ENCODE measurements around the gene TBC1D3B.
"Not testable (repeated sequence)": the region's sequence is repeated elsewhere in the genome, so short reads cannot be mapped to it uniquely, and the experiment has no call there.

The TBC1D3B gene

DNA sequence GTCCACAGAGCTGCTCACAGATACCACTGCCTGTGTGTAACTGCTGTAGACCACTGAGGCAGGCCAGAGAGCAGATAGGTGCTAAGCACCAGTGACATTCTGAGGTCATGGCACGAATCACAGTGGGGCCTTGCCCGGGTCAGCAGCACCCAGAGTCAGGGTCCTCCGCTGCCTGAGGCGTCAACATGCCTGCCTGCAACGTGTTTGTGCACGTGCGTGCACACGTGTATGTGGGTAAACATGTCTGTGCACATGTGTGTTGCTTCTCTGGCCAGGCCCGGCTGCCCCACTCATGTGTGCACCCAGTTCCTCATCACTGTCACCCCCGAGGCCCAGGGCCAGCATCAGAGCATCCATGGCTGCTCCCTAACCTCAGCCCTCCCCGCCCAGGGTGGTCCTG is at the start of gene TBC1D3B:
Gene TBC1D3B (minus strand): TSS at position 101 of the 400 bp plus-strand sequence. CDS start 1,586 bp downstream, outside the sequence.
- not testable (repeated sequence) for DNase-seq

DNA sequence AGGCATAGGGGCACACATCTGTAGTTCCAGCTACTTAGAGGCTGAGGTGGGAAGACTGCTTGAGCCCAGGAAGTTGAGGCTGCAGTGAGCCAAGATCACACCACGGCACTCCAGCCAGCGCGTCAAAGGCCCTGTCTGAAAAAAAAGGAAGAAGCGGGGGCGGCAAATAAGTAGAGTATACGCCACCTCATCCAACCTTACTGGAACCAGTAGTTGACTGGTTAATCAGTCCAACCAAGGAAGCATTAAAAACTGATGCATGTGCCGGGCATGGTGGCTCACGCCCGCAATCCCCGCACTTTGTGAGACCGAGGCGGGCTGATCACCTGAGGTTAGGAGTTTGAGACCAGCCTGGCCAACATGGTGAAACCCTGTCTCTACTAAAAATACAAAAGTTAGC is 46.5 kb upstream of the TBC1D3B start:
- DNase-seq, result not testable (repeated sequence)

- DNase-seq, result not testable (repeated sequence)
Measured at GRCh38 chr17:36221581-36222100, 45.2 kb upstream of the TBC1D3B start.

DNA sequence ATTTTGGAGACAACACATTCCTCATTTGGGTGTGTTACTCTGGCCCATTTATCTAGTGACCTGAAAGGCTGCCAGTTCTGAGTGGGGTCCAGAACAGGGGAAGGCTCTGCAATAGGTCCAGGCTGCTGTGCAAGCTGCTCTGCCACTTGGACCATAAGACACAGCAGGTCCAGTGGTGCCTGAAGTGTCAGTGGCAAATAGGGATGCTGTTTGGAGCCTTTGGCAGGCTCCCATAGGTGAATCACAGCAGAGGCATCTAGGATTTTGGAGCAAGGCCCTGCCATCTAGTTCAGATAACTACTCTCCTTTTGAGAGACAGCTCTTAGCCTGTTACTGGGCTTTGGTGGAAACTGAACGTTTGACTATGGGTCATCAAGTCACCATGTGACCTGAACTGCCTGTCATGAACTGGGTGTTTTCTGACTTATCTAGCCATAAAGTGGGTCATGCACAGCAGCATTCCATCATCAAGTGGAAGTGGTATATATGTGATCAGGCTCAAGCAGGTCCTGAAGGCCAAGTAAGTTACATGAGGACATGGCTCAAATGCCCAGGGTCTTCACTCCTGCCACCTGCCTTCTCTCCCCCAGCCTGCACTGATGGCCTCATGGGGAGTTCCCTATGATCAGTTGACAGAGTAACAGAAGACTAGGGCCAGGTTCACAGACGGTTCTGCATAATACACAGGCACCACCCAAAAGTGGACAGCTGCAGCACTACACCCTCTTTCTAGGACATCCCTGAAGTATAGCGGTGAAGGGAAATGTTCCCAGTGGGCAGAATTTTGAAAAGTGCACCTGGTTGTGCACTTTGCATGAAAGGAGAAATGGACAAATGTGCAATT is 44.5 kb upstream of the TBC1D3B start:
- not testable (repeated sequence) for DNase-seq

DNA sequence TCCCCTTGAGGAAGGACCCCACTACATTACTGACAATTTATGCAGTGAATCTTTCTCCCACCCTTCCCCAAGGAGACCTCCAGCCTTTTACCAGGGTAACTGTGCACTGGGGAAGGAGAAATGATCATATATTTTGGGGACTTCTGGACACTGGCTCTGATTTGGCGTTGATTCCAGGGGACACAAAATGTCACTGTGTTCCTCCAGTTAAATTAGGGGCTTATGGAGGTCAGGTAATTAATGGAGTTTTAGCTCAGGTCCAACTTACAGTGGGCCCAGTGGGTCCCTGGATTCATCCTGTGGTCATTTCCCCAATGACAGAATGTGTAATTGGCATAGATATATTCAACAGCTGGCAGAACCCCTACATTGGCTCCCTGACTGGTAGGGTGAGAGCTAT is 43.1 kb upstream of the TBC1D3B start:
- not testable (repeated sequence) for DNase-seq

DNA sequence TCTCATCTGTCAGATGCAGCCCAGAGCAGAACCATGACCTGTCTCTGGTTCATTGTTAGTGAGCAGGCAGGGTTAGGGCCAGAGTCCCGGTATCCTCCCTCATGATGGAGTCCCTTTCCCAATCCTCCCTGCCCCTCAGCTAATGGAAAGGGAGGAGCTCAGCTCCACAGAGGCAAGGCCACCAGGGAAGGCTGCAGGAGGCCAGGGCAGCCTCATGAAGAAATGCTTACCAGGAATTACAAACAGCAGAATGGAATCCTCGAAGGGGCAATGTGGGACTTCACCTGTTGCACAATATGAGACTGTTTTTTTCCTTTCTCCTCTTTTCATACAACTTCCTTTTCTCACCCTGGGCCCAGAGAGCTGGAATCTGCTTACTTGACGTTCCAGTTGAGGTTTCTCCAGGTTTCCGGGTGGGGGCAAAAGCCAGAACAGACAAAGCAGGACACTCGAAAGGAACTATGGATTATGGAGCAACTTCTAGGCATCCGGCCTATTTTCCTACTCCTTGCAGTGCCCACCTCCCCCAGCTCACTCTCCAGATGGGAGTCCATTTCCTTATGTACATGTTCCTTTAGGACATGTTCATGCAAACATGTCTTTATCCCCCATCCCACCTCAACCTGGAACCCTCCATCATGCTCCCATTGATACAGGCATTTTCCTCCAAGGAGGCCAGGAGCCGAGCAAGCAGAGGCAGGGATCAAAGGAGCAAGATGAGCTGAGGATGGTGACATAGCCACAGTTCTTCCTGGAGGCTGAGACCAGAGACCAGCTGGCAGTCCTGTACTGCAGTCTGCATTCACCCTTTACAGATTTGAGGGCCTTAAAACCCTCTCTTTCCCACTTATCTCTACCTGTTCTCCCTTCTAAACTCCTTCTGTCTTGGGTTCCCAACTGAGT is 39.2 kb upstream of the TBC1D3B start:
- DNase-seq, result not testable (repeated sequence)

DNA sequence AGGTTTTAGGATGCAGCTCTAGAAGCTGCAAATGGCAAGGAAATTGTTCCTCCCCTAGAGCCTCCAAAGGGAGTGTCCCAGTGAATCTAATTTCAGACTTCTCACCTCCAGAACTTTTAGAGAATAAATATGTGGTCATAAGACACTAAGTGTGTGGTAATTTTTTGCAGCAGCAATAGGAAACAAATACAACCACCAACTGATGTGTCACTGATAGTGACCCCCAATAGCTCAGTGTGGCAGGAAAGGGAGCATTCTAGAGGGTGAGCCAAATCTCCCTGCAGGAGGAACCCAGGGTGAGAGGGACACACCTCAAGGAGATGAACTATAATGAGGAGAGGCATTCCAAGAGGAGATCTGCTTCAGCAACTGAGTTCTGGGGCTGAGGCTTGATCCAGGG is 38.5 kb upstream of the TBC1D3B start:
- no peak for DNase-seq

DNA sequence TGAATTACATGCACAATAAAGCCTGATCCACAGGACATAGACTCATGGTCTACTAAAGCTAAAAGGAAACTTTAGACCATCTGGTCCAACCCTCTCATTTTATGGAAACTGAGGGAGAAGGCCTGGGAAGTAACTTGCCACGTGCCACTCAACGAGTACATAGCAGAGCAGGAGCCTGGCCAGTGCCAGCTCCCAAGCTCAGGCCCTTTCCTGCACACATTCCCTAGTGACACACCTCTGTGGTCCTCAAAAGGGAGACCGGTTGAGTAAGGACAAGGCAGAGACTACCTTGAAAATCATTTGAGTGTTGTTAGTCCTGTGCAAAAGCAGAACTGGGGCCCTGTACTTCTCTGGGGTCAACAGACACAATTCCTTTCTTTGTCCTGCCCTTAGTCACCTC is 37.3 kb upstream of the TBC1D3B start:
- DNase-seq, result no peak

DNA sequence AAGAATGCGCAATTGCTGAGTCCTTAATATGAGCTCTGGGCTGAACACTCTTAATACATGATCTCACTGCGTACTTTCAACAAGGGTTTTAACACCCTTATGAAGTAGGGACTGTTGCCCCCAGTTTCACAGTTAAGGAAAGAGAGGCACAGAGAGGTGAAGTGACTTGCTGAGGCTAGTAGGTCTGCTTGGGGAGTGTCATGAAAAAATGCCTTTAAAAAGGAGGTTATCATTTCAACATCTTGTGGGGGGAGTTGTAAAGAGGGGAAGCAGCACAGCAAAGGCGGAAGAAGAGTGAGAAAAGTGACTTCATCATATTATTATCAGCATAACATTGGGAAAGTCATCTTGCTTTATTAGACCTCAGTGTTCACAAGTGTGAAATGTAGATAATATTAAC is 36.5 kb upstream of the TBC1D3B start:
- DNase-seq, result no peak

- DNase-seq, result no peak
Measured at GRCh38 chr17:36212272-36212605, 35.8 kb upstream of the TBC1D3B start.

DNA sequence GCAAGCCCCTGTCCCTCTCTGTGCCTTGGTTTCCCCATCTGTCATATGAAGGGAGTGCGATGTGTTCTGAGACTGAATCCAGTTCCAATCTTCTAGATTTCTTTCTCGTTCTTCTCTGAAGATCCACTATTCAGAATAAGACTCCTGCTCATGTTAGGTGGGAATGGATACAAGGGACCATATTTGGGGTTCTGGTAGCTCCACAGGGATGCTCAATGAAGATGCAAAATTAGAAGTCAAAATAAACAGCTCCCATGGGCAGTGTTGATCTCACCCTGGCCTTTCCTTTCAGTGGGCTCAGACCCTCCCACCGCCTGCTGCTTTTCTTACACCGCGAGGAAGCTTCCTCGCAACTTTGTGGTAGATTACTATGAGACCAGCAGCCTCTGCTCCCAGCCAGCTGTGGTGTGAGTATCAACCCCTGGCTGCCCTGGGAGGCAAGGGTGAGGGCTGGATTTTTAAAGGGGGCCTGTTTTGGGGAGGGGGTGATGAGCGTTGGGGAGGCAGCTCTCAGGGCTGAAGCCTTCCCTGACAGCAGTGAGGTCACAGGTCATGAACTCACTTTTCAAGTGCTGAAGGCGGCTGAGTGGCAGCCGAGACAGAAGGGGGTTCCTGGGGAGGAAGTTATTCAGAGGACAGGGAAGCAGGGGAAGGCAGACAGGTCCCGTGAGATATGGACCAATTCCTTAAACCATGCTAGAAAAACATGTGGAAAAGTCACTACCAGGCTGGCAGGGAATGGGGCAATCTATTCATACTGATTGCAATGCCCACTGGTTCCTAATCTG is 35.2 kb upstream of the TBC1D3B start:
- not testable (repeated sequence) for DNase-seq

DNA sequence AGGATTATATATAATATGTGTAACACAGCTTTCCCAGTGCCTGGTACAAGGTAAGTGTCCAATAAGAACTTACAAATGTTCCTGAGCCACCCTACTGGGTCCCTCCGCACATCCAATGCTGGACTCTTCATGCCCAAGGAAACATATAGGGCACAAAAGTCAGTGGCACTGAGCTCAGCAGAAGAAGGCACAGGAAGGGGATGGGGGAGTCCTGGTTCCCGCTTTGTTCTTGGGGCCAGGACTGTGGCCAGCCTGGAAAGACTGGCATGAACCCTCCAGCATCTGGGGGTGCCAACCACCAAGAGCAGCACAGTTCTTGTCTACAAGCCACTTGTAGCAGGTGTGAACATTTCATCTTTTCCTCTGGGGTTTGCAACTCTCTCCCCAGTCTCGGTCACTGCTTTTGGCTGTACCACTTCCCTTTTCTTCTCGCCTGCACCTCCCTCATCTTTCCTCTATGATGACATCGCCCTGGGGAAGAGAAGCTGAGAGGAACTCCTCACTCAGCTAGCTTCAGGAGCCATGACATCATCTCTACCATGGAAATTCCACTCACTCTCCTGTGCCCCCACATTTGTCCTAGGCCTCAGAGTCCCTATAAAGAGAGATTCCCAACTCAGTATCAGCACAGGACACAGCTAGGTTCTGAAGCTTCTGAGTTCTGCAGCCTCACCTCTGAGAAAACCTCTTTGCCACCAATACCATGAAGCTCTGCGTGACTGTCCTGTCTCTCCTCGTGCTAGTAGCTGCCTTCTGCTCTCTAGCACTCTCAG is 34.2 kb upstream of the TBC1D3B start, which contains the start of gene CCL4L2:
Gene CCL4L2 (plus strand): TSS at position 625 of the 773 bp plus-strand sequence.
- not testable (repeated sequence) for DNase-seq

DNA sequence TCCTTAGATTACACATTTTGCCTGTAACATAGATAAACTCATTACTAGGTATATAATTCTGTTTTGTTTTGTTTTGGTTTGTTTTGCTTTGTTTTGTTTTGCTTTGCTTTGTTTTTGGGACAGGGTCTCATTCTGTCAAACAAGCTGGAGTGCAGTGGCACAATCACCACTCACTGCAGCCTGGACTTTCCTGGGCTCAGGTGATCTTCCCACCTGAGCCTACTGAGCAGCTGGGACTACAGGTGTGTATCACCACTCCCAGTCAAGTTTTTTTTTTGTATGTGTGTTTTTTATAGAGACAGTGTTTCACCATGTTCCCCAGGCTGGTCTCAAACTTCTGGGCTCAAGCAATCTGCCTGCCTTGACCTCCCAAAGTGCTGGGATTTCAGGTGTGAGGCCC is 33.1 kb upstream of the TBC1D3B start:
- no peak for DNase-seq

GRCh38 chr17:36207383-36207782 is 30.9 kb upstream of the TBC1D3B start:
- not testable (repeated sequence) for DNase-seq

DNA sequence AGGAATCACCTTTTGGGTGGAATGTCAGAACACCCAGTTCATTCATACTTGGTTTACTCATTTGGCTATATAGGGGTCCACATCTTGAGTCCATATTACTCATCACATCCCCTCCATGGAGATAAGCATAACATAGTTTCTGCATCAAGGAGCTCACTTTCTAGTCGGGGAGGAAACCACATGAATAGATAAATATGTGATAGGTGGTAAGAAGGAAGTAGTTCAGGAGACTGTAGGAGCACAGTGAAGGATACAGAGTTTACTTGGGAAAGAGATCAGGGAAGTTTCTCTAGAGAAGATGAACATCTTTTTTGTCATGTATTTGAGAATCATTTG is 30.0 kb upstream of the TBC1D3B start:
- not testable (repeated sequence) for DNase-seq

- no peak for DNase-seq
Measured at GRCh38 chr17:36205637-36206485, 29.4 kb upstream of the TBC1D3B start.

DNA sequence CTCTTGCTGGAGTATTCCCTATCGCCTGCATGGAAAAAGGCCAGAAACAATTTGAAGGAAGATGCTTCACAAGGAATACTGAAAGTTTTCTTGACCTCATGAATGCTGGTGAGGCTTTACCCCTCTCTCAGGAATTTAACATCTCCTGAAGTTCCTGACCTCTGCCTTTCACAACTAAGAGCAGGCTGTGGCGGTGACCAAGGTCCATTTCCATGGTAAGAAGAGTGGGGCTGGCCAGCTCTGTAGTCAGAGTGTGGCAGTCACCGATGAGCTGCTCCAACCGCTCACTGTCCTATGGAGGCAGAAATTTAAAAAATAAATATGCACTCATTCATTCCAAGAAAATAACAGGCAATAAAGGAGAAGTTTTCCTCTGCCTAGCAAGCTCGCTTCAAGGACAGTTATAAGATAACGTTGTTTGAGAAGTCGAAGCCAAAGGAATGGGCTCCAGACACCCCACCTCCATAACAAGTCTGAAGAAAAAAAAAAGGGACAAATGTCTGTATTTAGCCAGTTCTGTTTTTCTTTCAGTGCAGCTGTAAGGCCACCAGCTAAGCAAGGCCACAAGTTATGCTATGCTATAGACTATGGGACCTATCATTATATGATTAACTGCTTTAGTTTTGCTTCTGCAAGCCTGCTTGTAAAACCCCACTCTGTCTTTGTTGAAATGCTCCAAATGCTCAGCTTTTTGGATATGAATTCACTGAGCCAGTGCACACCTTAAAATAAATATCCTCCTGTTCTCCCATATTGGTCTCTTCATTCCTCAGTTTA is 28.5 kb upstream of the TBC1D3B start:
- DNase-seq, result no peak

GRCh38 chr17:36203335-36203734 is 26.9 kb upstream of the TBC1D3B start:
- no peak for DNase-seq

- DNase-seq, result not testable (repeated sequence)
Measured at GRCh38 chr17:36201506-36201905, 25.1 kb upstream of the TBC1D3B start.

- DNase-seq, result not testable (repeated sequence)
Measured at GRCh38 chr17:36201102-36201501, 24.7 kb upstream of the TBC1D3B start.

Data from midbrain (tissue), 1 donor.